Measurements from ENCODE around the gene WFDC13.

DNA sequence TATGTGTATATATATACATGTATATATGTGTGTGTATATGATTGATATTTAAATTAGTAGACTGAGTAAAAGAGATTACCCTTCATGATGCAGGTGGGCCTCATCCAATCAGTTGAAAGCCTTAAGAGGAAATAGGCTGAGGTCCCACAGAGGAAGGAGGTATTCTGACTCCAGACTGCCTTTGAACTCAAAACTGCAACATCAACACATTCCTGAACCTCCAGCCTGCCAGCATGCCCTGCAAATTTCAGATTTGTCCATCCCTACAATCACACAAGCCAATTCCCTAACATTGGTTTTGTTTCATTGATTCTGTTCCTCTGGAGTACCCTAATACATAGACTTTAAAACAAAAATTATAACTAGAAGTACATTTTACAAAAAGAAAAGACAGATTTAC is 43.2 kb downstream of the WFDC13 start:
- no peak for TF ChIP-seq EZH2 (IDR thresholded peaks at IDR 0.05)
- TF ChIP-seq, protein P1, sequence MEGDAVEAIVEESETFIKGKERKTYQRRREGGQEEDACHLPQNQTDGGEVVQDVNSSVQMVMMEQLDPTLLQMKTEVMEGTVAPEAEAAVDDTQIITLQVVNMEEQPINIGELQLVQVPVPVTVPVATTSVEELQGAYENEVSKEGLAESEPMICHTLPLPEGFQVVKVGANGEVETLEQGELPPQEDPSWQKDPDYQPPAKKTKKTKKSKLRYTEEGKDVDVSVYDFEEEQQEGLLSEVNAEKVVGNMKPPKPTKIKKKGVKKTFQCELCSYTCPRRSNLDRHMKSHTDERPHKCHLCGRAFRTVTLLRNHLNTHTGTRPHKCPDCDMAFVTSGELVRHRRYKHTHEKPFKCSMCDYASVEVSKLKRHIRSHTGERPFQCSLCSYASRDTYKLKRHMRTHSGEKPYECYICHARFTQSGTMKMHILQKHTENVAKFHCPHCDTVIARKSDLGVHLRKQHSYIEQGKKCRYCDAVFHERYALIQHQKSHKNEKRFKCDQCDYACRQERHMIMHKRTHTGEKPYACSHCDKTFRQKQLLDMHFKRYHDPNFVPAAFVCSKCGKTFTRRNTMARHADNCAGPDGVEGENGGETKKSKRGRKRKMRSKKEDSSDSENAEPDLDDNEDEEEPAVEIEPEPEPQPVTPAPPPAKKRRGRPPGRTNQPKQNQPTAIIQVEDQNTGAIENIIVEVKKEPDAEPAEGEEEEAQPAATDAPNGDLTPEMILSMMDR (IDR thresholded peaks at IDR 0.05), result no peak
- no peak for TF ChIP-seq EZH2phosphoT487 (IDR thresholded peaks at IDR 0.05)
